ENCODE results near the gene SH3RF1. TPM values are rescaled to one million over a fixed set of nuclear protein-coding genes. Genes with fewer than 3 reads are reported as not detected.

The SH3RF1 gene
- total RNA-seq, 1 donor, result 57.8 TPM

DNA sequence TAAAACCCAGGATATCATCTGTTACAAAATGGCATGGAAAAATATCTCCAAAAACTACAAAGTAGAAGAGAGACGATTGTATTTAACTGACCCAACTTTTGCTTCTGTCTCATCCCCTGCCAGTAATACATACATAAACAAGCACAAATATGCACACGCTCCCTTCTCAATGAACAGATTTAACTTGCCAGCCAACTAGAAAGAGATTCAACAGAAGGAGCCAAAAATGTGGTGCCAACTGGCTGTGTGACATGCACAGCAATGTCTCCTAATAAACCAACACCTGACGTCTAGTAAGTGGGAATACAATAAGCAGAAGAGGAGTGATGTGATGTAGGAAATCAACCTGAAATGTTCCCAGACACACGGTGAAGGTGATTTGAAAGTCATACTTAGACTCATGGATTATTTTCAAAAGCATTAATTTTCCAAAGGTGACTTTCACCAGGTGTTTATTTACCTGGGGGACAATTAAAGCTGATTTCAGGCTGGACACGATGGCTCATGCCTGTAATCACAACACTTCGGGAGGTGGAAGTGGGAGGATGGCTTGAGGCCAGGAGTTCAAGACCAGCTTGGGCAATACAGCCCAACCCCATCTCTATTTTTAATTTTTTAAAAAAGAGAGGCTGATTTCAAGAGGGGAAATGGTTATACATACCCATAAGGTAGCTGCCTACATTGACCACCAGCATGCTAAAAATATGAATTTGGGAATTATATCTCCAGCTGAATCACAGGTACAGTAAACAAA lies 33.7 kb downstream of the SH3RF1 start:
- no peak overlapping the region for H3K4me3 ChIP-seq (ENCODE audit: low read depth, low read length)
- DNase-seq (ENCODE audit: low read depth), result peak; percentile 31
- TF ChIP-seq, protein P1, sequence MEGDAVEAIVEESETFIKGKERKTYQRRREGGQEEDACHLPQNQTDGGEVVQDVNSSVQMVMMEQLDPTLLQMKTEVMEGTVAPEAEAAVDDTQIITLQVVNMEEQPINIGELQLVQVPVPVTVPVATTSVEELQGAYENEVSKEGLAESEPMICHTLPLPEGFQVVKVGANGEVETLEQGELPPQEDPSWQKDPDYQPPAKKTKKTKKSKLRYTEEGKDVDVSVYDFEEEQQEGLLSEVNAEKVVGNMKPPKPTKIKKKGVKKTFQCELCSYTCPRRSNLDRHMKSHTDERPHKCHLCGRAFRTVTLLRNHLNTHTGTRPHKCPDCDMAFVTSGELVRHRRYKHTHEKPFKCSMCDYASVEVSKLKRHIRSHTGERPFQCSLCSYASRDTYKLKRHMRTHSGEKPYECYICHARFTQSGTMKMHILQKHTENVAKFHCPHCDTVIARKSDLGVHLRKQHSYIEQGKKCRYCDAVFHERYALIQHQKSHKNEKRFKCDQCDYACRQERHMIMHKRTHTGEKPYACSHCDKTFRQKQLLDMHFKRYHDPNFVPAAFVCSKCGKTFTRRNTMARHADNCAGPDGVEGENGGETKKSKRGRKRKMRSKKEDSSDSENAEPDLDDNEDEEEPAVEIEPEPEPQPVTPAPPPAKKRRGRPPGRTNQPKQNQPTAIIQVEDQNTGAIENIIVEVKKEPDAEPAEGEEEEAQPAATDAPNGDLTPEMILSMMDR (IDR thresholded peaks at IDR 0.05; ENCODE audit: insufficient read depth, low read length), result no peak

DNA sequence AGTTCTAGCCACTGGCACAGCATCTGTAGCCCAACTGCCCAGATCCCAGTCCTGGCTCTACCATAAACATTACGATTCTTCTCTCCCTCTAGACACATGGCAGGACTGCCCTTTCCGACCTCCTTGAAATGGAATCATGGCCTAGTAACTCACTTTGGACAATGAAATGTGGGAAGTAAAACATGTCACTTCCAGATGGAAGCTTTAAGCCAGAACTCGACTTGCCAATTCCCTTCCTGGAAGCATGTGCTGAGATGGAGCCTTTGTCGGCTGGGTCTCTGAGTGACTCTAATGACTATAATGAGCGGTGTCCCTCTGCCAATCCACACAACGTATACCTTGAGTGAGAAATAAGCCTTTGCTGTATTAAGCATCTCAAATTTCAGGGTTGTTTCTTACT lies 34.7 kb downstream of the SH3RF1 start:
- TF ChIP-seq, protein P1 (IDR thresholded peaks at IDR 0.05; ENCODE audit: insufficient read depth, low read length), result no peak
- DNase-seq (ENCODE audit: low read depth), result no peak

DNA sequence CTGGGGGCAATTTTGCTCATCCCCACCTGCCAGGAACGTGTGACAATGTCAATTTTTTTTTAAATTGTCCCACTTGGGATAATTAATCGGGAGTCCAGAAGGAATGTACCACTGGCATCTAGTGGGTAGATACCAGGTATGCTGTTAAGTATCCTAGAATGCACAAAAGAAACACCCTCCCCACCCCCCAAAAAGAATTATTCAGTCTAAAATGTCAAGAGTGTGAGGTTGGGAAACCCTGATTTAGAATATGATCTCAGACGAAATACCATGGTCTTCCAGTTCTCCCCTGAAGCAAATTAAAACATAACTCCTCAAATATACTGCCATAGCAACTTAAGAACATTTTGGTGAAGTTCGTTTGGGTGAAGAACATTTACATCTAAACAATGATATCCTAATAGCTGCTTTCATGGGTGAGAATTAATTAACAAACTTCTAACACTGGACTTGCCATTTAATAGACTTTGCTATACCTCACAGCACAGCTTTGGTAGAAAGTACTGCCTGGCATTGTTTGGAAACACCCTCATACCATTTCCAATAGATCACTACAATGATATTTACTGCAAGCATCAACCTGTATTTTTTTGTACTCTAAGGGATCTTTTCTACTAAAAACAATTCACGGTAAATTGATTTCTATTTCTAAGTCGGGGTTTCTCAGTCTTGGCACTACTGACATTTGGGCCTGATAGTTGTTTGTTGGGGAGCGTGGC lies 36.5 kb downstream of the SH3RF1 start:
- TF ChIP-seq, protein P1 (IDR thresholded peaks at IDR 0.05; ENCODE audit: insufficient read depth, low read length), result no peak
- no peak overlapping the region for H3K4me3 ChIP-seq (ENCODE audit: low read depth, low read length)
- no peak for DNase-seq (ENCODE audit: low read depth)

More for the DNA sequence above, 34.7 kb downstream of the SH3RF1 start:
- no peak overlapping the region for H3K4me3 ChIP-seq (ENCODE audit: low read depth, low read length)

DNA sequence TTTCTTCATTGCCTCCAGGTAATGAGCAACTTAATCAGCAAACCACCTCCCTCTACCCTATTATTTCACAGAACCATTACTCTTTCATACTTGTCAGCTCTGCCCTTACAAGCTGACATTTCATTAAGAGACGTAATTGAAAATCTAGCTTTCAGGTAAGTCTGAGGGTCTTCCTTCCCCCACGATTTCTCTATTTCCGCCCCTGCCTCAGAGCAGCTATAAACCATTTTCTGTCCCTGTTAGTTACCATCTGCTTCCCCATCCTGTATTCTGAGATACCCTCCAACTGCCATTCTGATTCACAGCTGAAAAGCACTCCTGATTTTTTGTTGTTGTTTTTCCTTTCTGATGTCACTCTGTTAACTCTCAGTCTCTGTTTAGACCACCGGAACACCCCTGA lies 37.1 kb downstream of the SH3RF1 start:
- TF ChIP-seq, protein P1 (IDR thresholded peaks at IDR 0.05; ENCODE audit: insufficient read depth, low read length), result no peak
- DNase-seq (ENCODE audit: low read depth), result no peak
- H3K4me3 ChIP-seq (ENCODE audit: low read depth, low read length), result no peak overlapping the region

DNA sequence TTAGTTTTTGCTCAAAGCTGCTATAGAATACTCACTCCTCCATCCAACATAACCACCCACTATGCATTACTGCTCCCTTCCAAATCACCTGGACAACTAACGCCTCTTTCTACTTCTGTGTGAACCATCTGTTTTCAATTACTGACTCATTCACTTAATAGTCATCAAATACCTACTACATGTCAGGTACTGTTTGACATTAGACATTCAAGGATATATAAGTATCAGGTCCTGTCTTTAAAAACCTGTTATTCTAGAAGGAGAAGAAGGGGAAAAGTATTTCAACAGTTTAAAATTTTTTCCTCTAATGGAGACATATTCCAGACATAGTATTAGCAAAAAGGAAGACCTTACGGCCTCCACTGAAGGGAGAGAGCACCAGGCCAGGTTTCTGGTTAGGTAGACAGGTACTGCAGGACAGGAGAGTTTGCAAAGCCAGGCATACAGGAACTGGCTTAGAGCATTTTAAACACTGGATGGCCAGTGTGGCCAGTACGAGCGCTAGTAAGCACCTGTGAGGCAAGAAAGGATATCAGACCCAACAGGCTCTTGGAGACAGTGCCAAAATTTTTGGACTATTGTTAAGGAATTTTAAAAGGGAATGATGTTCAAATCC lies 39.0 kb downstream of the SH3RF1 start:
- TF ChIP-seq, protein P1 (IDR thresholded peaks at IDR 0.05; ENCODE audit: insufficient read depth, low read length), result no peak
- no peak overlapping the region for H3K4me3 ChIP-seq (ENCODE audit: low read depth, low read length)
- DNase-seq (ENCODE audit: low read depth), result no peak

DNA sequence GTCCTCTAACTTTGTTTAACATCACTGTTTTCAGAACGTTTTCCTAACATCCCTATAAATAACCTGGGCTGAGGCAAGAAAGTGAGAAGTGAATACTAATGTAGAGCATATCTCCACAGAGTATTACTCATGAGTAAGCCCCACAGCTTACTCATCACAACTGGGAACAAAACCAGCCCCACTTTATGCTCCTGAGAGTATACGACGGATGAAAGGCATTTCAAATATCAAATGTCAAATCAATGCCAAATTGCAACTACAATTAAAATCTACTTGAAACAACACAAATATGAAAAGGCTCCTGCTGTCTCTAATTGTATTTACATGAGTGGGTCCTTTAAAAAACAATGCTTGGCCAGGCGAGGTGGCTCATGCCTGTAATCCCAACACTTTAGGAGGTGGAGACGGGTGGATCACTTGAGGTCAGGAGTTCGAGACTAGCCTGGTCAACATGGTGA lies 41.2 kb downstream of the SH3RF1 start:
- H3K4me3 ChIP-seq (ENCODE audit: low read depth, low read length), result no peak overlapping the region
- DNase-seq (ENCODE audit: low read depth), result peak; percentile 96
- TF ChIP-seq, protein P1 (IDR thresholded peaks at IDR 0.05; ENCODE audit: insufficient read depth, low read length), result no peak
